ENCODE data around the gene HOXB13.

The HOXB13 gene

GRCh38 chr17:48732688-48733629, 4.4 kb upstream of the HOXB13 start:
- no peak overlapping the region for H3K4me3 ChIP-seq (ENCODE audit: low read length)
- TF ChIP-seq CTCF (conservative IDR thresholded peaks at IDR 0.05; ENCODE audit: low read depth, low read length) = no peak
- no peak for DNase-seq (ENCODE audit: low read depth)

GRCh38 chr17:48731355-48731754, 2.8 kb upstream of the HOXB13 start:
- H3K4me3 ChIP-seq (ENCODE audit: low read length) = no peak overlapping the region
- no peak for TF ChIP-seq CTCF (conservative IDR thresholded peaks at IDR 0.05; ENCODE audit: low read depth, low read length)
- no peak for DNase-seq (ENCODE audit: low read depth)

- H3K4me3 ChIP-seq (ENCODE audit: low read length) = no peak overlapping the region
- TF ChIP-seq CTCF (conservative IDR thresholded peaks at IDR 0.05; ENCODE audit: low read depth, low read length) = no peak
- DNase-seq (ENCODE audit: low read depth) = no peak
Measured at GRCh38 chr17:48730240-48730550, 1.6 kb upstream of the HOXB13 start.

GRCh38 chr17:48729335-48730239, 1.0 kb upstream of the HOXB13 start:
- DNase-seq (ENCODE audit: low read depth) = no peak
- H3K4me3 ChIP-seq (ENCODE audit: low read length) = no peak overlapping the region
- no peak for TF ChIP-seq CTCF (conservative IDR thresholded peaks at IDR 0.05; ENCODE audit: low read depth, low read length)

GRCh38 chr17:48727415-48728175, 955 bp downstream of the HOXB13 start:
- H3K4me3 ChIP-seq (ENCODE audit: low read length) = no peak overlapping the region
- DNase-seq (ENCODE audit: low read depth) = no peak
- no peak for TF ChIP-seq CTCF (conservative IDR thresholded peaks at IDR 0.05; ENCODE audit: low read depth, low read length)

GRCh38 chr17:48726916-48727286, 1.6 kb downstream of the HOXB13 start:
- no peak for DNase-seq (ENCODE audit: low read depth)
- no peak overlapping the region for H3K4me3 ChIP-seq (ENCODE audit: low read length)
- TF ChIP-seq CTCF (conservative IDR thresholded peaks at IDR 0.05; ENCODE audit: low read depth, low read length) = no peak
